CD1c-positive myeloid dendritic cell (primary cell): Measurements from ENCODE around the gene OTUD1.
"Not testable (repeated sequence)": the region's sequence is repeated elsewhere in the genome, so short reads cannot be mapped to it uniquely, and the experiment has no call there.

Source experiments
- DNase-seq: peaks from one replicate; pipeline ENCODE4 v3.0.0-alpha.2; 2016; ENCODE audit errors: extremely low spot score

OTUD1 gene, protein sequence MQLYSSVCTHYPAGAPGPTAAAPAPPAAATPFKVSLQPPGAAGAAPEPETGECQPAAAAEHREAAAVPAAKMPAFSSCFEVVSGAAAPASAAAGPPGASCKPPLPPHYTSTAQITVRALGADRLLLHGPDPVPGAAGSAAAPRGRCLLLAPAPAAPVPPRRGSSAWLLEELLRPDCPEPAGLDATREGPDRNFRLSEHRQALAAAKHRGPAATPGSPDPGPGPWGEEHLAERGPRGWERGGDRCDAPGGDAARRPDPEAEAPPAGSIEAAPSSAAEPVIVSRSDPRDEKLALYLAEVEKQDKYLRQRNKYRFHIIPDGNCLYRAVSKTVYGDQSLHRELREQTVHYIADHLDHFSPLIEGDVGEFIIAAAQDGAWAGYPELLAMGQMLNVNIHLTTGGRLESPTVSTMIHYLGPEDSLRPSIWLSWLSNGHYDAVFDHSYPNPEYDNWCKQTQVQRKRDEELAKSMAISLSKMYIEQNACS

GRCh38 chr10:23438547-23439451 is at the start of gene OTUD1:
OTUD1 (plus strand) TSS chr10:23439075; CDS start chr10:23439458, 383 bp downstream.
- DNase-seq = peak; percentile 98

DNA sequence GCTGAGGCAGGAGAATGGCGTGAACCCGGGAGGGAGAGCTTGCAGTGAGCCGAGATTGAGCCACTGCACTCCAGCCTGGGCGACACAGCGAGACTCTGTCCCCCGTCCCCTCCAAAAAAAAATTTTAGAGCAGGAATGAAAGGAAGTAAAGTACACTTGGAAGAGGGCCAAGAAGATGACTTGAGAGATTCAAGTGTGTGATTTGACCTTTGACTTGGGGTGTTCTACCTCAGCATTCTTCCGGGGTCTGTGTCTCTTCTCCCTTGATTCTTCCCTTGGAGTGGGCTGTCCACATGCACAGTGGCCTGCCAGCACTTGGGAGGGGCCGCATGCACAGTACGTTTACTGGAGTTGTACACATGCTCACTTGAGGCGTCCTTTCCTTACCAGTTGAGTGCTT is 48.5 kb upstream of the OTUD1 start:
- not testable (repeated sequence) for DNase-seq

- no peak for DNase-seq
Observed at GRCh38 chr10:23390809-23391208, 48.1 kb upstream of the OTUD1 start.

- DNase-seq = no peak
Observed at GRCh38 chr10:23391821-23392220, 47.1 kb upstream of the OTUD1 start.

- no peak for DNase-seq
Observed at GRCh38 chr10:23395017-23395416, 43.9 kb upstream of the OTUD1 start.

- DNase-seq = no peak
Observed at GRCh38 chr10:23396695-23397094, 42.2 kb upstream of the OTUD1 start.

DNA sequence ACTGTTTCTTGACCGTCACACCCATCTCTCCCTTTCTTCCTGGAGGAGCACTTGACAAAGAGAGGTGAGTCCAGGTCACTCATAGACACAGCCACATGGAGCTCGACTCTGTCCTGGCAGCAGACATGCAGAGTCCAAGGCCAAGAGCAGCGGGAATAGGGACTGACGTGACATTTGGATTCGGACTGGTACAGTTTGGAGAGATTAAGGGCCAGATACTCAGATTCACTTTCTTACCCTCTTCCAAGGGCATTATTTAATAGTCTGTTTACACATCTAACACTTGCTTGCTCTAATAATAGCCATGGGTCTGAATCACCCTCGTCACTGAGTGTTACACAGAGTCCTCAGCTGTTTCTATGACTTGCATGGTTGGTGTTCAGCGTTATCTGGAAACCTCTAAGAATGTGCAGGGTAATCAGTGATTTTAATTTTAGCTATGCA is 39.2 kb upstream of the OTUD1 start:
- DNase-seq = no peak

- DNase-seq = no peak
Observed at GRCh38 chr10:23402856-23403255, 36.0 kb upstream of the OTUD1 start.

GRCh38 chr10:23403278-23403677 is 35.6 kb upstream of the OTUD1 start:
- DNase-seq = no peak

DNA sequence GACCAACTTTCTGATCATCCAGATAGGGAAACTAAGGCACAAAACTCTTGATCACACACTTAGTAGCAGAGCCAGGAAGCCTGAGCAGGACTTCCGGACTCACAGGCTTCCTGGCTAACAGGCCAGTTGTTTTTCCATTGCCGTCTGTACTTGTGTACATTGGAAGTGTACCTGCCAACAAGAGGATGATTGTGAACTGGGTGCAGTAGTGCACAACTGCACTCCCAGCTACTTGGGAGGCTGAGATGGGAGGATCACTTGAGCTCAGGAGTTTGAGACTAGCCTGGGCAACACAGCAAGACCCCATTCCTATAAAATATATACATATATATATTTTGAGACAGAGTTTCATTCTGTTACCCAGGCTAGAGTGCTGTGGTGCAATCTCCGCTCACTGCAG is 35.2 kb upstream of the OTUD1 start:
- no peak for DNase-seq

DNA sequence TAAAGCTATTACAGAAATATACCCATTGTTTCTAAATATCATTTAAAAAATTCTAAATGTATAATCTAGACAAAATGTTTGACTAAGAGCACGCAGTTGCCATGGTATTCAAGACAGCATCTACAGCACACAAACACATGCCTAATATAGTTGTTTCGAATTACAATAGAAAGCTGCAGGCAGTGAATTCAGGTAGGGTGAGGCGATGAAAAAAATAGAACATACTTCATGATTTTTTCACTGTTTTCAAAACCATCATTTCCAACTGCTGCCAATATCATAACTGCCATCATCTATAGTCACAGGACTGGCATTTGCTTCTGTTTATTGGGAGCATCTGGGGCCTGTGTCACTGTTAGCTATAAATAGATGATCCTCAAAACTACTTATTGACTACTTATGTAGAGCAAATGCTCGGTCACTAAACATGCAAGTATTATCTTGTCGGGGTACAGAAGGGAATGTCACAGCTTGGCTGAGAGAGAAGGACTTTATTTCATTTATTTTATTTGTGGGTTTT is 34.4 kb upstream of the OTUD1 start:
- no peak for DNase-seq

DNA sequence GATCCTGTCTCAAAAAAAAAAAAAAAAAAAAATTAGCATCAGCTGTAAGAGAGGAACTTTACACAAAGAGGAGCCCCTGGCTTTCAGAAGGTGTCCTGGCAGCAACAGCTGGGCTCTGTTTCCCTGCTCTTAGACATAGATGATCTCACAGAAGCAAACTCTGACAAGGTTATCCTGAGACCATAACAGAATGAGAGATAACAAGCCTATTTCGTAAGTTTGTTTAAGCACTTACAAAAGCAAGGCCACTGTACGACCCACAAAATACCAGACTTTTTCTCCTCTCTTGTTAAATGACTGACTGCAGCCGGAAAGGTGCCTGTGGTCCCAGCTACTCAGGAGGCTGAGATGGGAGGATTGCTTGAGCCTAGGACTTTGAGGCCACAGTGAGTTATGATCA is 33.3 kb upstream of the OTUD1 start:
- no peak for DNase-seq

- peak; percentile 14 for DNase-seq
Observed at GRCh38 chr10:23406409-23406808, 32.5 kb upstream of the OTUD1 start.

DNA sequence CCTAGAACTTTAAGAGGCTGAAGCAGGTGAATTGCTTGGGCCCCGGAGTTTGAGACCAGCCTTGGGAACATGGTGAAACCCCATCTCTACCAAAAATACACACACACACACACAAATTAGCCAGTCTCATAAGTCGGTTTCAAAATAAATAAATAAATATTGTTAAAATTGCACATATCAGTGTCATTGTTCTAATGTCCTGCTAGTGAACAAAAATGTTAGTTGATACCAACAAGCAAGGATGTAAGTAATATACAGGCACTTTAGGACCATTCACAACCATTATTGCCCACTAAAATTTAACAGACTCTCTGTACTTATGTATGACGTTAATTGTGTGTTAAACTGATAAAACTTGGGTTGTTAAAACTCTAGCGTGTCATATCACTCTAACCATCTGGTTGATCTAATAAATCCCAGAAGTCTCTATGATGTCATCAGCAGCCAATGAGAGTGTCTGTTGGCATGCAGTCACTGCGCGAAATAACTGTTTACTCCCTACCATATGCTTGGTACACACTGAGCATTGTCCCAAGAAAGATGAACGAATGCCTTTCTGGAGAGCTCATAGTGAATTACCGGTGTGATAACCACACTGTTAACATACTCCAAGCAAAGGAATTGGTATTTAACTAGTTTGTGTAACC is 30.4 kb upstream of the OTUD1 start:
- no peak for DNase-seq

DNA sequence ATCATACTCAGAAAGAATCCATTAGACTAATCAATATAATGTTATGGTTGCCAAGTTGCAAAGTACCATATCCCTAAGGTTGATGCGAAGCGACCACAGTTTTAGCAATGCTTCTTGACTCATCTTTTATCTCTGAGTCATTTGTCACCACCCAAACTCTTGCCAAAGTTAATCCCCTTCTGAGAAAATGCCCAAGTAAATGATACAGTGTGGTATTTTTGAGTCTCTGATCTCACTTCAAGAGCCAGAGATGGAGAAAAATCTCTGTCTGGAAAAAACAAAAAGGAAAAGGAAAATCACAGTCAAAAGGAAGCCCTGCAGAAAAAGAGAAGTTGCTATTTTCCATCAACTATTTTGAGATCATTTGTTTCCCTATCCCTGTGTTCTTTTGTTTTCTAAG is 26.7 kb upstream of the OTUD1 start:
- DNase-seq = peak; percentile 80

- peak; percentile 79 for DNase-seq
Observed at GRCh38 chr10:23413629-23414089, 25.2 kb upstream of the OTUD1 start.

- DNase-seq = no peak
Observed at GRCh38 chr10:23414658-23415057, 24.2 kb upstream of the OTUD1 start.

DNA sequence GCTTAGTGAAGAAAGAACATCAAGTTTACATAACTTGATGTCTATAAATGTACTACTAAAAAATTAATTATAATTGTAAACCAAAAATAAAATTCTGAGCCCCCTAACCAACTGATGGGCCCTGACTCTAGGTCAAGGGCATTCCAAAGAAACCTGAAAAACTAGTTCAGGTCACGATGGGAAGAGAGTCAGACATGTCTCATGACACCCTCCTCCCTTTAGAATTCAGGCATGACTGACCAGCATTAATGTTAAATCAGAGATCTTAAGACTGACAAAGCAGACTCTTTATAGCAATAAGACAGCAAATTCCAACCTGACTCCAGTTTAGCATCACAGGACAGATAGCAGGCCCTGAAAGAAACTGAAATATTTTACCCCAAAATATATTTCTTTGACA is 21.6 kb upstream of the OTUD1 start:
- no peak for DNase-seq

DNA sequence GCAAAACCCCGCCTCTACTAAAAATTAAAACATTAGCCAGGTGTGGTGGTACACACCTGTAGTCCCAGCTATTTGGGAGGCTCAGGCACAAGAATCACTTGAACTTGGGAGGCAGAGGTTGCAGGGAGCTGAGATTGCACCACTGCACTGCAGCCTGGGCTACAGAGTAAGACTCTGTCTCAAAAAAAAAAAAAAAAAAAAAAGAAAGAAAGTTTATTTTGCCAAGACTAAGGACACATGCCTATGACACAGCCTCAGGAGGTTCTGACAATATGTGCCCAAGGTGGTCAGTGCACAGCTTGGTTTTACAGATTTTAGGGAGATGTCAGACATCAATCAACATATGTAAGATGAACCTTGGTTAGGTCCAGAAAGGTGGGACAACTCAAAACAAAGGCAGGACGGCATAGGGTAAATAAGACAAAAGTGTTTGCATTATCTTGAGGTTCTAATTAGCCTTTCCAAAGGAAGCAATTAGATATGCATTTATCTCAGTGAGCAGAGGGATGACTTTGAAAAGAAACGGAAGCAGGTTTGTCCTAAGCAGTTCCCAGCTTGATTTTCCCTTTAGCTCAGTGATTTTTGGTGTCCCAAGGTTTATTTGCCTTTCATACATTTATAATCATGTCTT is 20.7 kb upstream of the OTUD1 start:
- no peak for DNase-seq

DNA sequence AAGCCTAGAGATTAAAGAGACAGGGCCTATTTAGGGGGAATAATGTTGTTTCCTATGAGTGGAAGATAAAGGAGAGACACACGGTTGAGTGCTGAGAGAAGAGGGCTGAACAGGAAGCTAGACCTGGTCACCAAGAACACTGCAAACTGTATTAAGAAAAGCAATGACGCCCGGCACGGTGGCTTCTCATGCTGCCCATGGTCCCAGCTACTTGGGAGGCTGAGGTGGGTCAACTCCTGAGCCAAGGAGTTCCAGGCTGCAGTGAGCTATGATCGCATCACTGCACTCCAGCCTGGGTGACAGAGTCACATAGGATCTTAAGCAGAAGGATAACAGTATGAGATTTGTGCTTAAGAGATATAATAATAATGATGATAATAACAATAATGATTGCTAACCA is 19.7 kb upstream of the OTUD1 start:
- DNase-seq = no peak

- DNase-seq = no peak
Observed at GRCh38 chr10:23419655-23420329, 19.1 kb upstream of the OTUD1 start.
